ENCODE data around the gene IRS1. TPM values are rescaled to one million over a fixed set of nuclear protein-coding genes. Genes with fewer than 3 reads are reported as not detected.

IRS1 gene
- total RNA-seq, 1 donor from 2014 or later: 17.0 TPM

DNA sequence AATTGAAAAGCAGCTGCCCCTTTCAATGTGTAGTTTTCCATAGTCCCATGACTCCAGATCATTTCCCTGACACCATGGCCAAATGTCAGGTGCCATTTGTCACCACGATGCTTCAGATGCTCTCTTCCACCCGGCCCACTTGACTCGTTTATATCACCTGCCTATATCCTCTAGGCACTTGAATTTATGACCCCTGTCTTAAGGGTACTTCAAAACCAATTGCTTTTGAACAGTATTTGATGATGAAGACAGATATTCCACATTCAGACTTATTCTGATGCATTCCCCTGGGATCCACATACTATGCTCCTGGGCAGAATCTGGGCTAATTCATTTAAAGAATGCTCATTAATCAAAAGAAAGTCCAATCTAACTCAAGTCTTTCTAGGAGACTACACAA lies 19.3 kb upstream of the IRS1 start:
- DNase-seq (ENCODE audit: low spot score): no peak

DNA sequence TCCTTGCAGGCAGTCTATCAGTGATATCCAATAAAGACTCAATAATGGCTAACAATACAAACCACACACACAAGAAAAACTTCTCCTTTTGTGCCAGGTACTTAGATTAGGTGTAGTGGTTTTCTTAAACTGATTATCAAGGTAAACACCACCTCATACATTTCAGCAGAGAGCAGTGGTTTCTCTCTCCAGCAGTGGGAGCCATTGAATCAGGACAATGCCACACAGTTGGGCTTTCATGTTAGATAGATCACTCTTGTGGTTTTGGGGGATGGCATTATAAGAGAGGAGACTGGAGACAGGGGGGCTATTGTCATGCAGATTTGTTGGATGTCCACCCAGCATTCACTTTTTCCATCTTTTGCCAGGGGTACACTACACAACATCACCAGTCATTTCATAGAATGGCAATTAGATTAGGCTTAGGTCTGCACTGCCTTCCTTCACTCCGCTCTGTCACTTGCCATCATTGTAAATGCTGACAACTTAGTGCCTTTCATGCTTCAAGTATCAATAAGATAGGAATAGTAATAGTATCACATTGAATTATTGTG lies 13.6 kb upstream of the IRS1 start:
- no peak for DNase-seq (ENCODE audit: low spot score)

DNA sequence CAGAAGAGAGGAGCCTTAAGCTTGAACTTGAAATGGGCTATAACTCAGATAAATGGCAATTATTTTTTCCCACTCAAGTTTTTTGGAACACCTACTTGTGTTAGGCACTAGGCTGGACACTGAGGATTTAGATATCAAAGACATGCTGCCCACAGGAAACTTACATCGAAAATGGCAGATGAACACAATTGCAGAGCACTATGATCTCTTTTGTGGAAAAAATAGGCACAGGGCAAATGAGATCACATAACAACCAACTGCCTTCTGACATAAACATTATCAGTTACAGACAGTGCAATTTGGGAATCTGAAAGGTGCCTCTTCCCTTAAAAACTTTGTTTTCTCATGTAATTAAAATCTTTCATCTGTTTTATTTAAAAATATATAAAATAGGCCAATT lies 3.8 kb upstream of the IRS1 start:
- DNase-seq (ENCODE audit: low spot score): no peak

DNA sequence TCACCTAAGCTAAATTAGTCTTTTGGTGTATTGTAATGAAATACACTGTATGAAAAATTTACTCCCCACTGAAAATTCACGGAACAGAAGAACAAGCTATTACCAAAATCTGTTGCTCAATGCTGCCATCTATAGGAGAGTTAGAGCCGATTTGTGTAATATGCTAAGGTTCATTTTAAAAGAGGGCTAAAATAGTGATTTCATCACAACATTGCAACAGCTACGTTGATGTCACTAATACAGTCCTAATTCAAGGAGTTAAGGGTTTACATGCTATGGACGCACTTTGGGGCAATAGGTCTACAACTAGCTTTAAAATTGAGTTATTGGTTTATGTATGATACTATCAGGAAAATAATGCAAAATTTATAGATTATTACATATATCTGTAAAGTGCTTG lies 3.0 kb upstream of the IRS1 start:
- no peak for DNase-seq (ENCODE audit: low spot score)

DNA sequence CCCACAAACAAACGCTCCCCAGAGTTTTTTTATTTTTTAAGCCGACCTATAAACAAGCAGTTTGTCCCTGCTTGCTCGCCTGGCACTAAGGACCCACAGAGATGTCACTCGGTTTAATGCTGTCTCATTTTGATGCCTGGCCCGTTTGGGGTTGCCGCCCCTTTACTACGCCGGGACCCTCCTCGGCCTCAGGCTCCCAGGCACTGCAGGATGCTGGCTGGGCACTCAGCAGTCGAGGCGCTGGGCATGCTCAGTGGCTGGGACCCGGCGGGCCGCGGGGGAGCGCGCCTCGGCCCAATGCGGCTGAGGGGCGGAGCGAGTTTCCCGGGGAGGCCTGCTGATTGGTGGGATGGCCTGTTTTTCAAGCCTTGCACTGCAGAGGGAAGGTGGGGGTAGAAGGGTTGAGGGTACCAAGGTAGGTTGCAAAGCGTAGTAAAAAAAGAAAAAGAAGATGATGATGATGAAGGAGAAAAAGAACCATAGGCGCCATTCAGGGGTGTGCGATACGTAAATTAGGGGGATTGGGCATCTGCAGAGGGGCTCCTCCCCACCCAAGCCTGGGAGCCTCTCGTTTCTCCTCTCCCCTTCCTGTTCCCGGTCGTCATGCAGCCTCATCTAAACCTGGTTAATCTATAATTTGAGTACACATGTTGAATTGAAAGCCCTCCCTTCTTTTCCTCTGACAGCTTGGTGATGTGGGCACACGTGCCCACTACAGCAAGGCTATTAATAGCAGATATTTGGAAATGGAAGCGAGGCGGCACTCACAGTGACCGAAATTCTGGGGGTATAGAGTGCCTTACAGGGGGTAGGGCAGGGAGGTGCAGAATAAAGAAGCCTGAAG lies 1.5 kb upstream of the IRS1 start:
- peak; percentile 91 for DNase-seq (ENCODE audit: low spot score)

DNA sequence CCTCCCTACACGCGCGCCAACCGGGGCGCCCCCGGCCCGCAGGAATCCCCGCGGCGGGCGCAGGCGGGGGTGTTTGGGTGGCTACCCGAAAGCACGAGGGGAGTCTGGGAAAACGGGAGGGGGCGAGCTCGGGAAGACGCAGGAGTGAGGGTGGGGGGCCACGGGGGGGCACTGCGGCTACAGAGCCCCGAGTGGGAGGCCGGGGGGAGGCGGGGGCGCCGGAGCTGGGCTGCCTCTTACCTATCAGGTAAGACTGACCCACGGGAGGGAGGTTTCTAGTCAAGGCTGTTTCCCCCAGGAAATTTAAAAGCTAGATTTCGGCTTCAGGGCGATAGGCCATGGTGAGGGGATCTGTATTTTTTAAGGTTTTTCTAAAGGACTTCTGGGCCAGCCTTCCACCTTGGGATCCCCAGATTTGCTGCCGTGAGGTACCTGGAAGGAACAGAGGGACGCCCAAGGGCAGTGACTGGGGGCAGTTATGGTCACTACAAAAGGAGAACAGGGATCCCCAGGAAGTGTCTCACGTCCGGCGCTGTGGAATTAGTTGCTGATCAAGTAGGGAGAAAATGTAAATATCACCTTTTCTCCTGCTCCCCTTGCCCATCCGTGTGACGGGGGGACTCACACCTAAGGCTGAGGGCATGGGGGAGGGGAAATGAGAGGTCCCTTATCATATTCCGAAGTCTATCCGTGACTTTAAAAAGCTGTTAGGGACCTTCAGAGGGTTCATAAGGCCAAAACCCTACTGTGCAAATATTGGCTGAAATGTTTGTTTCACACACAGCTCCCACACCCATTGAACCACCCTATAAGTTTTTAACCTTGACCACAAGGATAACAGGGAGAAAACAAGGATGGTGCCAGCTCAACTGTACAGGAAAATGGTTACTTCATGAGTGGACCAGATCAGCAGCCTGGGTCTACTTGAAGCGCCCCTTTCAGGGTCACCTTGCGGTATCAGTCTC lies 638 bp upstream of the IRS1 start:
- DNase-seq (ENCODE audit: low spot score): no peak

DNA sequence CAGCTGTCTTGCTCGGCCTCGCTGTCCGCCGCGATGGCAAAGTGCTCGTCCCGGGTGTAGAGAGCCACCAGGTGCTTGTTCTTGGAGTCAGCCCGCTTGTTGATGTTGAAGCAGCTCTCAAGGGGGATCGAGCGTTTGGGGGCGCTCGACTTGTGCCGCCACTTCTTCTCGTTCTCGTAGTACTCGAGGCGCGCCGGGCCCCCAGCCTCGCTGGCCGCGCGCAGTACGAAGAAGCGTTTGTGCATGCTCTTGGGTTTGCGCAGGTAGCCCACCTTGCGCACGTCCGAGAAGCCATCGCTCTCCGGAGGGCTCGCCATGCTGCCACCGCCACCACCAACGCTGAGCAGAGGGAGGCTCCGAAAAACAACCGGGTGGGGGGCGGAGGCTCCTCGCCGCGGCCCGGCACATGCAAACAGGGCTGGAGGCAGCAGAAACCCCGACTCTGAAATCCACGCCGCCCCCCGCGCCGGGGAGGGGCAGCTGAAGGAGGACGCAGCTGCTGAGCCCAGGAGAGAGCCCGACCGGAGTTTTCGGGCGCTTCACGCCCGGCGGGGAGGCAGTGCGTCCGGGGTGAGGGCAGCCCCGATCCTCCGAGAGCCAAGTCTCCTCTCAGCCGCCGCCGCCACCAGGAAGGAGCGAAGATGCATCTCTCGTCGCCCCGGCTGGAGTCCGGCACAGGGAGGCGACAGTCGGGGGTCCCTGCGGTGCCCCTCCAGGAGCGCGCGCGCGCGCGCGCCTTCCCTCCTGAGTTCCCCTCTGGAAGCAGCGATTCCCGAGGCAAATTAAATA lies 1.0 kb downstream of the IRS1 start:
- DNase-seq (ENCODE audit: low spot score): peak; percentile 89

DNA sequence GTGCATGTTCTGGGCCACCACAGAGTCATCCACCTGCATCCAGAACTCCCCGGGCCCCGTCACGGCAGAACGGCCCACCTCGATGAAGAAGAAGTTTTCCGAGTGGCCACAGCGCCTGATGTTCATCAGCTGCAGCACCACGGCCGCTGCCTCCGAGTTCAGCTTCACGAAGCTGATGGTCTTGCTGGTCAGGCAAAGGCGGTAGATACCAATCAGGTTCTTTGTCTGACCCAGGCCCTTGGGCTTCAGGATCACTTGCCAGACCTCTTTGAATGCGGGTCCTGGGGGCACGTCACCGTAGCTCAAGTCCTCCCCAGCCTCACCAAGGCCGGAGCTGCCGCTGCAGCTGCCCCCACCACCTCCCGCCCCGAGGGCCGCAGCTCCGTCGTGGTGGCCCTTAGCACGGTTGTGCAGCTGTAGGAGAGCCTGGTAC lies 1.6 kb downstream of the IRS1 start:
- DNase-seq (ENCODE audit: low spot score): no peak

DNA sequence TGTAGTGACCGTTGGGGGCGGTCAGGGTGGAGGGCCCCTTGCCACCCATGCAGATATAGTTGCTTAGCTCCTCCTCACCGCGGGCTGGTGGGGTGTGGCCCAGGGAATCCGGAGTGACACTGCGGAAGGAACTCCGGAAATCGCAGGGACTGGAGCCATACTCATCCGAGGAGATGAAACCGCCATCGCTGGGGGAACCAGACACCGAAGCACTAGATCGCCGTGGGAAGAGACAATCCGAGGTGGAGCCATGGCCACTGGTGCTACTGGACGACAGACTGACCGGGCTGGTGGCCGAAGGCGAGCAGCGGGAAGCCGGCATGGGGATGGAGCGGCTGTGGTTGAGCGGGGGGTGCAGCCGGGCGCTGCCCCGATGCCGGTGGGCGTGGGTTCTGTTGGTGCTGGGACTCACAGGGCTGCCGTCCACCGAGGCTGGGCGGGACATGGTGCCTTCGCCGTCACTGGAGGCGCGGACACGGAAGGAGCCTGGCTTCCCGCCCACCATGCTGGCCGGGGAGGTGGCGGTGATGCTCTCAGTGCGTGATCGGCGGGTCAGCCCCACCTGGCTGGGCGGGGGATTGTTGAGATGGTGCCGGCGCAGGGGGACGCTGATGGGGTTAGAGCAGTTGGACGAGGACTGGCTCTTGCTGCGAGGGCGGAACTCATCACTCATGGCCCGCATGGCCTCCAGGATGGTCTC lies 2.2 kb downstream of the IRS1 start:
- DNase-seq (ENCODE audit: low spot score): no peak

DNA sequence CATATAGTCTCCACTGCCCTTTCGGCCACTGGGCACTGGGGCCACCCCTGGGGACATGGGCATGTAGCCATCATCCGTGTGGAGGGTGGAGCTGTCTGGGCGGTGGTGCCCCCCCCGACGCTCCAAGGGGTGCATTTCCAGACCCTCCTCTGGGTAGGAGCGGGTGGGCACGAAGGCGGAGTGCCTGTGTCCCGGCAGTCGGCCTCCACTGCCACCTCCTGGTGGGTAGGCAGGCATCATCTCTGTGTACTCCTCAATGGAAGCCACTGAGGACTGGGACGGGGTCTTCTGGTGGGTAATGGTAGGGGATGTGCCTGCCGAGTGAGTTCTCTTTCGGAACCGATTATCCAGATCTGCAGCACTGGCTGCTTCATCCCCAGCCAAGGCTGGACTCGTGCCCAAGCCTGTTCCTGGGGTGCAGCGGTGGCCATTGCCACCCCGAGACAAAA lies 2.8 kb downstream of the IRS1 start:
- DNase-seq (ENCODE audit: low spot score): no peak

DNA sequence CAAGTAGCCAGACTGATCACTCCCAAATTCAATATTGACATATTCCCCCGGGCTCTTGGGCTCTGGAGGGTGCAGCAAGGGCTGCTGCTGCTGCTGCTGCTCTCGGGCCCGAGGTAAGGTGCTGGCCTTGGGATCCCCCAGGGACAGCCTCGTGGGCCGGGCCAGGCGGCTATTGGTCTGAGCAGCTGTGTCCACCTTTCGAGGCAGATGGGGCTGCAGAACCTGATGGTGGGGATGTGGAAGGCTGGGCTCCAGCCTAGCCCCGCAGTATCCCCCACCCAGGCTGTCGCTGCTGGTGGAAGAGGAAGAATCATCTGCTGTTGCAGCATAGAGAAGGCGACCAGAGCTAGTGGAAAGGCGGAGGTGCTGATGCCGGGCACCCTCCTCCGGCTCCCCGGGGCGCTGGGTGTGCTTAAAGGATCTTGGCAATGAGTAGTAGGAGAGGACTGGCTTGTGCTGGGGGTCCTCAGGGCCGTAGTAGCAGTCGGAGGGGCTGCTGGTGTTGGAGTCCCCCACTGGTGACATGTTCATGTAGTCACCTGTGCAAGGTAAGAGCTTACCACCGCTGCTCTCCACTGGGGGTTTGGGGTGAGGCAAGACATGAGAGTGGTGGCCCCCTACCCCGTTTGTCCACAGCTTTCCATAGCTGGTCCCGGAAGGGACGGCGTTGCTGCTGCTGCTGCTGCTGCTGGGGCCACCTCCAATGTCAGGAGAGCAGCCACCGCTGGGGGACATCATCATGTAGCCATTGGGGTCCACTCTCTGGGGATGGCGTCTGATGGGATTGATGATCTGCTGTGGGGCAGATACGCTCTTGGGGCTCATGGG lies 3.4 kb downstream of the IRS1 start:
- DNase-seq (ENCODE audit: low spot score): no peak

DNA sequence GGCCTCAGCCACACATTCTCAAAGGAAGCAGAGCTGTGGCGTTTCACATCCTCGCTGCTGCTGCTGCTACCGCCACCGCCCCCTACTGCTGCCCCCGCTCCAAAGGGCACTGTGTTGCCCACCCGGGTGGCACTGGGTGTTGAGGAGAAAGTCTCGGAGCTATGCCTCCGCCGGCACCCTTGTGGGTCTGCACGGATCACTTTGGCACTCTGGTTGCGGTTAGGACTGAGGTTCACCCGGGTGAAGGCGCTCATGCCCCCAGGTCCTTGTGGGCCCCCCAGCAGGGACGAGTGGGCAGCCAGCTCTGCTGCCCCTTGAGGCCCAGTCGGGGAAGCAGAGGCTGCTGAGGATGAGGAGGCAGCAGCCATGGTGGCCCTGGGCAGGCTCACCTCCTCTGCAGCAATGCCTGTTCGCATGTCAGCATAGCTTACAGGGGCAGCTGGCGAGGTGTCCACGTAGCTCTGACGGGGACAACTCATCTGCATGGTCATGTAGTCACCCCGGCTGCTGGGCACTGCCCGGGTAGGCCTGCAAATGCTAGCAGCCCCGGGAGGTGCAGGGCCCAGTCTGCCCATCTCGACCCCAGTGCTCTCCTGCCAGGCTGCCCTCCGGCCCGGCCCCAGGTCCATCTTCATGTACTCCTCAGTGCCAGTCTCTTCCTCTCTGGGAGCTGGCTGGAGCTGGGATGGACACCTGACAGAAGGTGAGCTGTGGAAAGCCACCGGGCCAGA lies 4.2 kb downstream of the IRS1 start:
- DNase-seq (ENCODE audit: low spot score): peak; percentile 89

DNA sequence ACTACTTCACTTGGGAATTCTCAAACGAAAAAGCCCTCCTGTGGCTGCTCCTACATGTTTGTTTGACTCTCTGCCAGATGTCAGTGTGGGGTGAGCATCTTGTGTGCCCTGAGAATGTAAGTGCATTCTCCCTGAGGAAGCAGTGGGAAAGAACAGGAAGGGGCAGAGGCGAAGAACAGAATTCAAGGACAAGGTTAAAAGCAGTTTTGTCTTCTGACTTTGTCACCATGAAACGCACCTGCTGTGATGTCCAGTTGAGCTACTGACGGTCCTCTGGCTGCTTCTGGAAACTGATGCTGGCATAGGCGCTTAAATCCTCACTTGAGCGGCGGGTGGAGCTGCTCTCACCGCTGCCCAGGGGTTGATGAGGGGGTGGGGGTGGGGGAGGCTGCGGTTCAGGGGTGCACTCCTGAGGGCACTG lies 4.9 kb downstream of the IRS1 start:
- no peak for DNase-seq (ENCODE audit: low spot score)

DNA sequence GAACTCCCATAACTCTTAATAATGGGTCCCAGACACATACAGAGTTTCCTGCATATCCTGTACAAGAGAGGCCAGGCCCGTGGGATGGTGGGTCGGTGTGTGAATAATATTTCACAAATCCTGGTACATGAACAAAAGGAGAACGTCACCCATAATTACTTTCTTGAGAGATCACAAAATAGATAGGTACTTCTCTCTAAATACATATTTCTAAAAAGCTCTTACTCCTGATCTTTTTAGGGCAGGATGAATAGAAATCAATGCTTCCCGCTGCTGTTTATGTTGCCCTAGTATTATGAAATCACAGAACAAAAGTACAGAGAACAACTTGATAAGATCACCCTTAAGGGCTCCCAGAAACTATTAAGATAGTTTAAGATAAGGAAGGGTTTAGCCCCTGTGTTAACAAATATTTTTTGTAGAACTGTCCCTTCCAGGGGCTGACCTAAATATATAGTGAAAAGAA lies 5.4 kb downstream of the IRS1 start:
- no peak for DNase-seq (ENCODE audit: low spot score)

DNA sequence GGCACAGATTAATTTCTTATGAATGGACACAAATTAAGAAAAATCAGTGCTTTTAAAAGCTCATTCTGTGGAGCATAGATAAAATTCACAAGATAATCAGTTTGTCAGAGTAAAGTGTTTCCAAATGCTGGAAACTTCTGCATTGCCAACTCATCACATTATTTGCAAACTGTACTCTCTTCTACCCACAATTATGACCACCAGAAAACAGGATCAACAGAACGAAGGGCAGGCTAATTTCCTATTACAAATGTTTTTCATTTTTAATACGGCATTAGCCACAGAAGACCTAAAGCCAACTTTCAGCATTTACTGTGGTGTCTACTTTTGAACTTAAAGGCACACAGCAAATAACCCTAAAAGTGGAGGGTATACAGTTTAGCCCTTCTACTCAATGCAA lies 6.0 kb downstream of the IRS1 start:
- no peak for DNase-seq (ENCODE audit: low spot score)

DNA sequence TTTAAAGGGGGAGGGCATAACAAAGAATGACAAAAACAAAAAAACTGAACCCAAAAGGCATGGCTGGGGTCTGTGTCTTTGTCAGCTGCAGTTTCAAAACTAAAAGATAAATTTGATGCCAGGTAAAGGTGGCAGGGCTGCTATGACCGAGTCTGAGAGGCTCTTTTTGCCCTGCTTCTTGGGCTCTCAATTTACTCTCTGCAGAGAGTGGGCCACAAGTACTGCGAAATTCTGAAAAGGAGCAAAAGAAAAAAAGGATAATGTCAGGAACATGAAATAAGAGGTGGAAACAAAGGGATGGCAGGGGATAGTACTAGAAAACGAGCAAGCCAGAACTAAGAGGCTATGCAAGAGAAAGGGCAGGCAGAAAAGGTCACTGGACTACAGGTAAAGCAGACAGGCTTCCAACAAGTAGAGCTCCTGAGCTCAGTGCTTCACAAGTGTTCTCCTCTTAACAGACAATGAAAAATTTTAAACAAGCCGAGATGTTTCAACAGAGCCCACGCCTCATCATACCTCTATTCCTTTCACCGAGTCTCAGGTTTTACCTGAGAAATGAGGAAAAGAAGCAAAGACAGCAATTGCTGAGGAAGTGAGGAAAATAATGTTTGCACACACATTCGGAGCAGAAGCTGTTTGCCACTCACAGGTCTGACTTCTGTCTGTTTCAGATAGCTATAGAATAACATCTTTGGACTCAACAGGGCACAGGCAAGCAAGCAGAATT lies 7.3 kb downstream of the IRS1 start:
- DNase-seq (ENCODE audit: low spot score): no peak

DNA sequence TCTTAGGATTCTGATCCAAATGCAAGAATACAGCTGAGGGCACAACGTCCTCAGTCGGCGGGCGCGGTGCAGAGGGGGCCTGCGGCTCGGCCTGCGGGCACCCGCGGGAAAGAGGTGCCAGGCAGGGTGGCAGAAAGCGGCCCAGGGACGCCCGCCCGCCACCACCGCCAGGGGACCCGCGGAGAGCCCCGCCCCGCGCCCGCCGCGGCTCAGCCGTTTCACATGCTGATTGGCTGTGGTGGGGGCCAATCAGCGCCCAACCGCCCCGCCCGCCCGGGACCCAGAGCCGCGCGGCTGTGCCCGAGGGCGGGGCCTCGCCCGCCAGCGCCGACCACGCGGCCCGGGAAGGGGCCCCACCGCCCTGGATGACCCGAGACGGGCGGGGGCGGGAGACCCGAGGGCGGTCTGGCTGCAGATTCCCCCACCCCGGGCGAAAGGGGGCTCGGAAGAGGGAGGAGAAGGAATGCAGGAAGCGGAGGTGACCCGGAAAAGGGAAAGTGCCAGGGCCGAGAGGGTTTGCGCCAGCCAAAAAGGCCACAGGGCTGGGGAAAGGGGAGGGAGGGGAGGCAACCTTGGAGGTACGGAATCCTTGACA lies 8.0 kb downstream of the IRS1 start:
- peak; percentile 97 for DNase-seq (ENCODE audit: low spot score)
